Activated B cell treated with CpG ODN at 0.5 μM for 24 hours (primary cell): ENCODE results near the gene B3GAT1. TPM values are rescaled to one million over a fixed set of nuclear protein-coding genes. Genes with fewer than 3 reads are reported as not detected.

ENCODE experiments used
- ATAC-seq: fragments of 200-7000 bp; cut with Tn5 transposase; one replicate; pipeline ENCODE4 v1.10.0; 2021; ENCODE audit warnings: low read depth, mild to moderate bottlenecking, moderate library complexity
- CTCF ChIA-PET: fragments of 350-600 bp; sonication (Branson Sonifier 250); formaldehyde crosslinking; loops from one replicate; lab custom pipeline; 2021; ENCODE audit warnings: antibody characterized with exemption; lab: Charles Lee
- POLR2A ChIA-PET: fragments of 350-600 bp; sonication (Branson Sonifier 250); formaldehyde crosslinking; loops from one replicate; lab custom pipeline; 2021; ENCODE audit warnings: antibody characterized with exemption; lab: Charles Lee
- DNase-seq: peaks from one replicate; pipeline ENCODE4 v3.0.0; 2022
- H3K27ac Mint-ChIP-seq: one replicate; pipeline ENCODE4 v1.8.0; 2020; ENCODE audit warnings: mixed read lengths
- H3K27me3 Mint-ChIP-seq: one replicate; pipeline ENCODE4 v1.8.0; 2021; ENCODE audit warnings: mixed read lengths
- H3K36me3 Mint-ChIP-seq: one replicate; pipeline ENCODE4 v1.8.0; 2021; ENCODE audit warnings: low read depth, mixed read lengths
- H3K4me1 Mint-ChIP-seq: one replicate; pipeline ENCODE4 v1.8.0; 2021; ENCODE audit warnings: mixed read lengths
- H3K4me3 Mint-ChIP-seq: one replicate; pipeline ENCODE4 v1.8.0; 2020; ENCODE audit warnings: mild to moderate bottlenecking, mixed read lengths
- H3K9me3 Mint-ChIP-seq: one replicate; pipeline ENCODE4 v1.8.0; 2020; ENCODE audit warnings: mixed read lengths
- intact Hi-C: fragments of 100-400 bp; cut with micrococcal nuclease; formaldehyde crosslinking; loops from one replicate; pipeline ENCODE4 v1.15.1; 2024
- total RNA-seq: library from RNA; stranded (reverse); gene quantifications from 2 replicates; pipeline ENCODE4 v1.2.3, GENCODE V29; 2022
- TF ChIP-seq, protein P1 (sequence below): fragments of 200-600 bp; IDR thresholded peaks from one replicate; pipeline ENCODE4 v1.8.0; 2022; ENCODE audit warnings: antibody characterized with exemption, mild to moderate bottlenecking

B3GAT1 gene, protein sequence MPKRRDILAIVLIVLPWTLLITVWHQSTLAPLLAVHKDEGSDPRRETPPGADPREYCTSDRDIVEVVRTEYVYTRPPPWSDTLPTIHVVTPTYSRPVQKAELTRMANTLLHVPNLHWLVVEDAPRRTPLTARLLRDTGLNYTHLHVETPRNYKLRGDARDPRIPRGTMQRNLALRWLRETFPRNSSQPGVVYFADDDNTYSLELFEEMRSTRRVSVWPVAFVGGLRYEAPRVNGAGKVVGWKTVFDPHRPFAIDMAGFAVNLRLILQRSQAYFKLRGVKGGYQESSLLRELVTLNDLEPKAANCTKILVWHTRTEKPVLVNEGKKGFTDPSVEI
- total RNA-seq: not detected in 2 replicates

DNA sequence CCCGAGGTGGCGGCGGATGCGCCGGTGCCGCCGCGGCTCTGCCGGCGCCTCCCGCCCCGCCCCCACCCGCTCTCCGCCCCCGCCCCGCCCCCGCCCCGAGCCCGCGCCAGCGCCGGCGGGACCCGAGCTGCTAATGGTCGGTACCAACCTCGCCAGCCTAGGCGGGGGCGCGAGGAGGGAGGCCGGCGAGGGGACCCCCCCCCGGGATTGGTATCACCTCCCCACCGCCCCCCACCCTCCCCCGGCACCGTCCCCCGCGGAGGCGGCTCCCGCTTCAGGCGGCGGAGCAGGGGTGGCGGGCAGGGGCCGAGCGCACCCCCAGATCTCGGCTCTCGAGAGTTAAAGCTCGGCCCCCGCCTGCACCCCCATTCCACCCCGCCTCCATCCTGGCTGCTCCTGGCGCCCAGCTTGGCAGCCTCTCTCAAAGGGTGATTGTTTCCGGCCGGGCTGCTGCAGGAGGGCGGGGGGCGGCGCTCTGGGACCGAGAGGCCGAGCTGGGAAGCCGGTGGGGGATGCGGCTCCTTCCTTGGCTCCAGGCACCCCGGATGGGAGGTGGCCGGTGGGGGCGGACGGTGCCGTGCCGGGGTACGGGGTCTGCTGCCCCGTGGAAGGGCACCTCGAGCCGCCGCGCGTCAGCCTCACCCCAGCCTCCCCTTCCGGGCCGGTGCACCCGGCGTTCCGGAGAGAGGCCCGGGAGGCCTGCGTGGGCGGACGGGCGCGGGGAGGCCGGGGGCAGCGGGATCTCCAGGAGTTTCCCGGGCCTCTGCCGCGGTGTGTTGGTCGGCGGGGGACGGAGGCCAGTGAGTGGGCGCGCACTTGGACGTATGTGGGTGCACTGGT lies at the start of gene B3GAT1:
Gene B3GAT1, minus strand, starts transcription at position 40 of the 840 bp plus-strand sequence. CDS start 24,583 bp downstream, outside the sequence.
- TF ChIP-seq, protein P1, sequence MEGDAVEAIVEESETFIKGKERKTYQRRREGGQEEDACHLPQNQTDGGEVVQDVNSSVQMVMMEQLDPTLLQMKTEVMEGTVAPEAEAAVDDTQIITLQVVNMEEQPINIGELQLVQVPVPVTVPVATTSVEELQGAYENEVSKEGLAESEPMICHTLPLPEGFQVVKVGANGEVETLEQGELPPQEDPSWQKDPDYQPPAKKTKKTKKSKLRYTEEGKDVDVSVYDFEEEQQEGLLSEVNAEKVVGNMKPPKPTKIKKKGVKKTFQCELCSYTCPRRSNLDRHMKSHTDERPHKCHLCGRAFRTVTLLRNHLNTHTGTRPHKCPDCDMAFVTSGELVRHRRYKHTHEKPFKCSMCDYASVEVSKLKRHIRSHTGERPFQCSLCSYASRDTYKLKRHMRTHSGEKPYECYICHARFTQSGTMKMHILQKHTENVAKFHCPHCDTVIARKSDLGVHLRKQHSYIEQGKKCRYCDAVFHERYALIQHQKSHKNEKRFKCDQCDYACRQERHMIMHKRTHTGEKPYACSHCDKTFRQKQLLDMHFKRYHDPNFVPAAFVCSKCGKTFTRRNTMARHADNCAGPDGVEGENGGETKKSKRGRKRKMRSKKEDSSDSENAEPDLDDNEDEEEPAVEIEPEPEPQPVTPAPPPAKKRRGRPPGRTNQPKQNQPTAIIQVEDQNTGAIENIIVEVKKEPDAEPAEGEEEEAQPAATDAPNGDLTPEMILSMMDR: no peak
- CTCF ChIA-PET: no interaction called here
- H3K27ac Mint-ChIP-seq: no peak within 1 kb of the TSS
- H3K9me3 Mint-ChIP-seq: no peaks in the 10 kb centered on the region
- peaks cover 49% of the 10 kb centered on the region for H3K27me3 Mint-ChIP-seq
- POLR2A ChIA-PET: no interaction called here
- H3K4me1 Mint-ChIP-seq: peaks cover 26% of the 10 kb centered on the region
- H3K4me3 Mint-ChIP-seq: peak within 1 kb of the TSS; percentile 53
- ATAC-seq (no peak), DNase-seq (no peak)
- intact Hi-C loops: no loop called here
- H3K36me3 Mint-ChIP-seq: no peaks in the 10 kb centered on the region

DNA sequence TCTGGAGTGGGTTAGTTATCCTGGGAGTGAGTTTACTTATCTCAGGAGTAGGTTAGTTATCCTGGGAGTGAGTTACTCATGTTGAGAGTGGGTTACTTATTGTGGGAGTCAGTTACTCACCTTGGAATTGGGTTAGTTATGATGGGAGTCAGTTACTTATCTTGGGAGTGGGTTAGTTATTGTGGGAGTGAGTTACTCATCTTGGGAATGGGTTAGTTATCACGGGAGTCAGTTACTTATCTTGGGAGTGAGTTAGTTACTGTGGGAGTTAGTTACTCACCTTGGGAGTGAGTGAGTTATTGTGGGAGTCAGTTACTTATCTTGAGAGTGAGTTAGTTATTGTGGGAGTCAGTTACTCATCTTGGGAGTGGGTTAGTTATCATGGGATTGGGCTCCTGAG lies 49.6 kb upstream of the B3GAT1 start:
- DNase-seq: no peak
- Mint-ChIP-seq H3K27ac (no peak overlapping the region), H3K9me3 (peaks cover 5% of the 10 kb centered on the region), H3K4me1 (no peaks in the 10 kb centered on the region), H3K4me3 (no peak overlapping the region), H3K27me3 (peaks cover 11% of the 10 kb centered on the region), H3K36me3 (no peaks in the 10 kb centered on the region)
- no peak for ATAC-seq
- POLR2A ChIA-PET: no interaction called here
- CTCF ChIA-PET: no interaction called here
- TF ChIP-seq, protein P1: no peak
- intact Hi-C loops: no loop called here

DNA sequence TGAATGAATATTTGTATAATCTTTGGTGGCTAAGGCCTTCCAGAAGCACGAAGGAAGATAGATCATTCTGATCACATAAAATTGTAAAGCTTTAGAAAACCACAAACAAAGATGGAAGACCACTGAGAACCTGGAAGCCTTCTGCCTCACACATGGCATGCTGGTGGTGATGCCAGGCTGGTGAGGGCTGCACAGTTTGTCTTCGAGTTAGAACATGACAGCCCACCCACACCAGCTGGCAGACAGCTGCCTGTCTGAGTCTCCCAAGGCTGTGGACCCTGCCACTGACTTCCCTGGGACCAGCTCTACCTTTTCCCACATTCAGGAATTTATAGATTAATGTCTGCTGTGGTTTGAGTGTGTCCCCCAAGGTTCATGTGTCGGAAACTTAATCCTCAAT lies 48.8 kb upstream of the B3GAT1 start:
- Mint-ChIP-seq H3K4me1 (no peaks in the 10 kb centered on the region), H3K27ac (no peak overlapping the region), H3K9me3 (peaks cover 5% of the 10 kb centered on the region), H3K27me3 (peaks cover 11% of the 10 kb centered on the region), H3K4me3 (no peak overlapping the region), H3K36me3 (no peaks in the 10 kb centered on the region)
- no peak for ATAC-seq
- POLR2A ChIA-PET: no interaction called here
- intact Hi-C loops: no loop called here
- DNase-seq: no peak
- CTCF ChIA-PET: no interaction called here
- TF ChIP-seq, protein P1: no peak

DNA sequence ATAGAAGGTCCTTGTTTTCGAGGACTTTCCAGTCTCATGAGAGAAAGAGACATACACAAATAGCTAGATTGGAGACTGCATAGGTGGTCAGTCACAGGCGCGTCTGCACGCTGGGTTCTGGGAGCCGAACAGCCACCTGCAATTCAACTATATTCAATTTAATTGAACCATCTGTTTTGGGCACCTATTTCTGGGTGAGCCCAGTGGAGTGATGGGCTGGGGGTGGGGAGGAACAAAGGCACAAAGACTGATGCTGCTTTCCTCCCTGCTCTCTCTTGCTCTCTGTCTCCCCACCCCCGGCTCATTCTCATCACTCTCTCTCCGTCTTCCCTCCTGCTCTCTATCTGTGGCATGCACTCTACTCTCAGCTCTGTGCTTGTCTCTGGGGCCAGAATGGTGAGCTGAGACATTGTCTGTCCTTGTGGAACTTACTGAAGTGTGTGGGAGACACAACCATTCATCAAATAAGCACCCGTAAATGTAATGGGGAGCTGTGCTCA lies 48.1 kb upstream of the B3GAT1 start:
- Mint-ChIP-seq H3K4me1 (no peaks in the 10 kb centered on the region), H3K9me3 (peaks cover 5% of the 10 kb centered on the region), H3K4me3 (no peak overlapping the region), H3K27ac (no peak overlapping the region), H3K36me3 (no peaks in the 10 kb centered on the region), H3K27me3 (peaks cover 9% of the 10 kb centered on the region)
- DNase-seq (no peak), ATAC-seq (no peak)
- TF ChIP-seq, protein P1: no peak
- intact Hi-C loops: no loop called here
- CTCF ChIA-PET: no interaction called here
- POLR2A ChIA-PET: no interaction called here
